NB4 (cell line): ENCODE results near the gene COMMD1.
A peak's percentile ranks its signal among the peaks of the same experiment; 100 is the strongest.

Experiments used
- DNase-seq: peaks from one replicate; pipeline ENCODE4 v3.0.0; 2010; ENCODE audit warnings: low read depth
- H3K4me3 ChIP-seq: one replicate; pipeline ENCODE4 v1.5.1; 2011; ENCODE audit warnings: mild to moderate bottlenecking, low read depth, low read length, moderate library complexity
- CTCF ChIP-seq: IDR thresholded peaks from one replicate; pipeline ENCODE4 v1.5.1; 2012; ENCODE audit warnings: low read depth, low read length
- MAX ChIP-seq: IDR thresholded peaks from 2 replicates; pipeline ENCODE4 v1.6.1; 2011; ENCODE audit warnings: low read depth, low read length
- MYC ChIP-seq: IDR thresholded peaks from 2 replicates; pipeline ENCODE4 v1.6.1; 2011; ENCODE audit warnings: low read depth, low read length
- POLR2A ChIP-seq: IDR thresholded peaks from 2 replicates; pipeline ENCODE4 v1.6.1; 2011; ENCODE audit warnings: mild to moderate bottlenecking; ENCODE audit not compliant: insufficient read length; ENCODE audit errors: extremely low read depth

The COMMD1 gene

GRCh38 chr2:62089658-62090057 is 184.2 kb downstream of the COMMD1 start:
- TF ChIP-seq POLR2A (no peak), CTCF (no peak), MYC (no peak), MAX (no peak)
- H3K4me3 ChIP-seq: no peak overlapping the region
- no peak for DNase-seq

- DNase-seq: no peak
- H3K4me3 ChIP-seq: no peak overlapping the region
- TF ChIP-seq MYC (no peak), CTCF (no peak), MAX (no peak), POLR2A (no peak)
Measured at GRCh38 chr2:62091471-62091870, 186.0 kb downstream of the COMMD1 start.

- peak; percentile 67 for DNase-seq
- TF ChIP-seq CTCF (no peak), POLR2A (no peak), MYC (no peak), MAX (no peak)
- H3K4me3 ChIP-seq: peak overlapping the region; percentile 35
Measured at GRCh38 chr2:62099050-62099449, 193.6 kb downstream of the COMMD1 start.

GRCh38 chr2:62099523-62100175 is 194.2 kb downstream of the COMMD1 start:
- DNase-seq: peak; percentile 94
- TF ChIP-seq MYC (no peak), MAX (peak; percentile 25; the same call in 1 of the 2 replicates)
- H3K4me3 ChIP-seq: peak overlapping the region; percentile 35

- no peak for DNase-seq
- TF ChIP-seq POLR2A (no peak), MAX (no peak), CTCF (no peak), MYC (no peak)
- H3K4me3 ChIP-seq: no peak overlapping the region
Measured at GRCh38 chr2:62101886-62102285, 196.4 kb downstream of the COMMD1 start.

- DNase-seq: peak; percentile 60
- no peak overlapping the region for H3K4me3 ChIP-seq
- TF ChIP-seq CTCF (no peak), POLR2A (no peak), MYC (no peak), MAX (no peak)
Measured at GRCh38 chr2:62102402-62102920, 197.0 kb downstream of the COMMD1 start.
